IMR-90 (cell line): ENCODE data around the gene DNAJC22. TPM values are rescaled to one million over a fixed set of nuclear protein-coding genes. Genes with fewer than 3 reads are reported as not detected.

Experiments used
- ATAC-seq: fragments of 200-7000 bp; cut with Tn5 transposase; 2 replicates; pipeline ENCODE4 v1.9.1; 2020; ENCODE audit warnings: low read depth, mild to moderate bottlenecking, moderate library complexity
- BruUV-seq: library from RNA; stranded (reverse); fragments of 400-500 nt; replicated peaks from 2 replicates; lab custom pipeline; 2021; lab: Mats Ljungman, UMichigan
- CTCF ChIA-PET: fragments of 300-600 bp; formaldehyde crosslinking; extraction: SDS; loops from one replicate; lab custom pipeline; 2021; ENCODE audit warnings: antibody characterized with exemption; lab: Yijun Ruan, JAX
- POLR2A ChIA-PET: fragments of 300-600 bp; sonication (Branson Sonifier 250); formaldehyde crosslinking; loops from one replicate; lab custom pipeline; 2022; ENCODE audit warnings: antibody characterized with exemption; ENCODE audit not compliant: unreplicated experiment; lab: Charles Lee
- DNase-seq: peaks from one replicate; pipeline ENCODE4 v3.0.0; 2013
- H2AFZ ChIP-seq: replicated peaks from 2 replicates; pipeline ENCODE3; 2013; ENCODE audit warnings: low read length, mild to moderate bottlenecking; ENCODE audit not compliant: poor library complexity
- H2AK5ac ChIP-seq: 2 replicates; pipeline ENCODE4 v1.6.1; 2013; ENCODE audit warnings: low read depth, low read length, inconsistent platforms
- H2AK9ac ChIP-seq: replicated peaks from 2 replicates; pipeline ENCODE3; 2013; ENCODE audit warnings: mild to moderate bottlenecking, low read depth, low read length, moderate library complexity; ENCODE audit not compliant: poor library complexity
- H2BK120ac ChIP-seq: 2 replicates; pipeline ENCODE4 v1.6.1; 2013; ENCODE audit warnings: low read depth, low read length, inconsistent platforms
- H2BK15ac ChIP-seq: 3 replicates; pipeline ENCODE4 v1.6.1; 2013; ENCODE audit warnings: low read depth, low read length, inconsistent platforms
- H2BK20ac ChIP-seq: 2 replicates; pipeline ENCODE4 v1.6.1; 2013; ENCODE audit warnings: low read depth, mild to moderate bottlenecking, inconsistent platforms, low read length, moderate library complexity
- H2BK5ac ChIP-seq: 2 replicates; pipeline ENCODE4 v1.6.1; 2013; ENCODE audit warnings: mild to moderate bottlenecking, low read depth, low read length, inconsistent platforms; ENCODE audit not compliant: poor library complexity, severe bottlenecking
- H3K14ac ChIP-seq: replicated peaks from 2 replicates; pipeline ENCODE4 v1.6.1; 2013; ENCODE audit warnings: low read depth, low read length, inconsistent platforms
- H3K18ac ChIP-seq: 2 replicates; pipeline ENCODE4 v1.6.1; 2013; ENCODE audit warnings: low read depth, low read length, control low read depth
- H3K23ac ChIP-seq: 2 replicates; pipeline ENCODE4 v1.6.1; 2013; ENCODE audit warnings: low read depth, low read length, inconsistent platforms
- H3K27ac ChIP-seq: 2 replicates; pipeline ENCODE4 v1.5.1; 2013; ENCODE audit warnings: mild to moderate bottlenecking, control low read depth, low read length; ENCODE audit not compliant: insufficient read depth
- H3K27me3 ChIP-seq: 2 replicates; pipeline ENCODE4 v1.6.1; 2013; ENCODE audit warnings: low read length; ENCODE audit not compliant: control insufficient read depth, insufficient read depth
- H3K36me3 ChIP-seq: 2 replicates; pipeline ENCODE4 v1.6.1; 2013; ENCODE audit warnings: low read length, mixed read lengths; ENCODE audit not compliant: control insufficient read depth, insufficient read depth
- H3K4ac ChIP-seq: 2 replicates; pipeline ENCODE4 v1.6.1; 2013; ENCODE audit warnings: low read depth, low read length, inconsistent platforms
- H3K4me1 ChIP-seq: 2 replicates; pipeline ENCODE4 v1.6.1; 2013; ENCODE audit warnings: low read length, mixed read lengths; ENCODE audit not compliant: control insufficient read depth, insufficient read depth
- H3K4me2 ChIP-seq: 2 replicates; pipeline ENCODE4 v1.6.1; 2013; ENCODE audit warnings: low read depth, mild to moderate bottlenecking, control low read depth, low read length, moderate library complexity
- H3K4me3 ChIP-seq: 2 replicates; pipeline ENCODE4 v1.5.1; 2013; ENCODE audit warnings: low read depth, mild to moderate bottlenecking, control low read depth, low read length, moderate library complexity; ENCODE audit not compliant: insufficient read depth
- H3K56ac ChIP-seq: 2 replicates; pipeline ENCODE4 v1.6.1; 2013; ENCODE audit warnings: low read length, inconsistent platforms; ENCODE audit not compliant: insufficient read depth; ENCODE audit errors: extremely low read depth
- H3K79me1 ChIP-seq, 2 experiments: 2 replicates each; pipeline ENCODE4 v1.6.1; 2013; ENCODE audit warnings: low read length in 2 of 2, inconsistent platforms in 1 of 2, low read depth in 1 of 2
- H3K9ac ChIP-seq: 2 replicates; pipeline ENCODE4 v1.6.1; 2013; ENCODE audit warnings: low read depth, low read length, control low read depth
- H3K9me1 ChIP-seq: 2 replicates; pipeline ENCODE4 v1.6.1; 2013; ENCODE audit warnings: low read length, inconsistent platforms; ENCODE audit not compliant: insufficient read depth
- H3K9me3 ChIP-seq: 2 replicates; pipeline ENCODE4 v1.6.1; 2013; ENCODE audit warnings: low read length; ENCODE audit not compliant: control insufficient read depth, insufficient read depth
- H4K20me1 ChIP-seq: 2 replicates; pipeline ENCODE4 v1.6.1; 2013; ENCODE audit warnings: low read length, inconsistent platforms; ENCODE audit not compliant: insufficient read depth
- H4K5ac ChIP-seq: 2 replicates; pipeline ENCODE4 v1.6.1; 2013; ENCODE audit warnings: mild to moderate bottlenecking, low read depth, low read length, control low read depth
- H4K8ac ChIP-seq, 2 experiments: 2 replicates each; pipeline ENCODE4 v1.6.1; 2013; ENCODE audit warnings: low read depth in 2 of 2, low read length in 2 of 2, control low read depth in 1 of 2, inconsistent platforms in 1 of 2
- H4K91ac ChIP-seq: 2 replicates; pipeline ENCODE4 v1.6.1; 2013; ENCODE audit warnings: low read depth, low read length, inconsistent platforms; ENCODE audit not compliant: insufficient read depth
- CEBPB ChIP-seq: IDR thresholded peaks from 2 replicates; pipeline ENCODE4 v1.6.1; 2012; ENCODE audit warnings: low read depth, low read length, improper control_type of control experiment
- RFX5 ChIP-seq: IDR thresholded peaks from 2 replicates; pipeline ENCODE4 v1.8.0; 2012; ENCODE audit warnings: low read depth, mild to moderate bottlenecking, low read length, moderate library complexity
- WGBS, 2 experiments: methylation state at CpG; one replicate each; pipeline versions ENCODE4 v1.1.5 to v1.1.7; 2013; ENCODE audit warnings: missing lambda C conversion rate in 2 of 2; ENCODE audit not compliant: insufficient read length in 1 of 2; ENCODE audit errors: extremely low coverage in 2 of 2; 5-methylcytosine and 5-hydroxymethylcytosine counted together
- dilution Hi-C: fragments of 300-500 bp; cut with HindIII; formaldehyde crosslinking; loops from one replicate; pipeline ENCODE4 v1.14.3; 2018; ENCODE audit warnings: low sequenced_read_pairs; ENCODE audit not compliant: unreplicated experiment
- in situ Hi-C: fragments of 300-500 bp; cut with MboI; formaldehyde crosslinking; loops from 3 replicates; pipeline ENCODE4 v1.14.3; 2019; ENCODE audit warnings: low sequenced_read_pairs, inconsistent platforms, mixed read lengths
- intact Hi-C: fragments of 100-400 bp; cut with micrococcal nuclease; formaldehyde crosslinking; loops from 2 replicates; pipeline ENCODE4 v1.10.0; 2022
- polyA plus RNA-seq, 3 experiments: library from polyadenylated mRNA; depleted of rRNA; stranded (reverse); fragments of >200 nt; gene quantifications; 2 replicates each; pipeline ENCODE4 v1.2.3, GENCODE V29; 2012; ENCODE audit warnings: low replicate concordance in 1 of 3
- total RNA-seq: library from RNA; depleted of rRNA; stranded (reverse); fragments of >200 nt; gene quantifications from 2 replicates; pipeline ENCODE4 v1.2.3, GENCODE V29; 2012

The DNAJC22 gene
- total and polyA plus RNA-seq, 2 of the 4 experiments (the other 2 are of a cell fraction): 8.1 to 8.2 TPM

GRCh38 chr12:49365542-49365941, 18.9 kb downstream of the DNAJC22 start:
- no peak overlapping the region; the same call in 2 of the 3 replicates for H2BK15ac ChIP-seq
- intact Hi-C loops: no loop called here
- H3K9me3 ChIP-seq: no peaks in the 10 kb centered on the region
- no peak overlapping the region for H2BK20ac ChIP-seq
- peak overlapping the region; percentile 44; the same call in 1 of the 2 replicates for H3K23ac ChIP-seq
- no peak overlapping the region for H2AFZ ChIP-seq
- in situ Hi-C loops: no loop called here
- peaks cover 9% of the 10 kb centered on the region for H4K20me1 ChIP-seq
- peak overlapping the region in 1 of 2 experiments; percentile 80; a peak in 2 of 4 replicates for H4K8ac ChIP-seq
- peaks cover 6% of the 10 kb centered on the region; the same call in 1 of the 2 replicates for H3K4me1 ChIP-seq
- H3K4me2 ChIP-seq: peak overlapping the region; percentile 30; the same call in 1 of the 2 replicates
- ChIA-PET POLR2A (no interaction called here), CTCF (interaction anchor here (0.6 to 2.1 kb wide), 2 partner anchors 85 to 149 kb away, joined by 3 to 6 read pairs; no protein-coding TSS in a partner anchor)
- H4K5ac ChIP-seq: no peak overlapping the region
- H2BK120ac ChIP-seq: peak overlapping the region; percentile 9; the same call in 1 of the 2 replicates
- dilution Hi-C loops: loop anchor here (25.0 kb wide), 1 partner anchor 147 kb away; no protein-coding TSS in a partner anchor
- H4K91ac ChIP-seq: no peak overlapping the region
- H3K36me3 ChIP-seq: no peaks in the 10 kb centered on the region; the same call in 1 of the 2 replicates
- H3K4me3 ChIP-seq: no peak overlapping the region
- TF ChIP-seq CEBPB (peak; percentile 59; the same call in 1 of the 2 replicates), RFX5 (no peak)
- H3K9ac ChIP-seq: no peak overlapping the region
- peaks cover 4% of the 10 kb centered on the region; the same call in 1 of the 2 replicates for H3K9me1 ChIP-seq
- H3K4ac ChIP-seq: peak overlapping the region; percentile 37; the same call in 1 of the 2 replicates
- no CpG with 5 or more reads among the region's 5 CpGs for WGBS, 2 experiments
- BruUV-seq: no TSS peak
- H3K14ac ChIP-seq: peak overlapping the region; percentile 73; the same call in 1 of the 2 replicates
- DNase-seq: peak; percentile 89
- H3K56ac ChIP-seq: no peak overlapping the region
- no peak overlapping the region for H3K27ac ChIP-seq
- H2AK9ac ChIP-seq: no peak overlapping the region
- H2BK5ac ChIP-seq: peak overlapping the region; percentile 61
- no peak overlapping the region for H3K18ac ChIP-seq
- no peaks in the 10 kb centered on the region for H3K27me3 ChIP-seq
- peak overlapping the region; percentile 77; the same call in 1 of the 2 replicates for H2AK5ac ChIP-seq
- ATAC-seq: no peak
- peaks cover 3 to 24% of the 10 kb centered on the region in 2 experiments; a peak in 2 of 4 replicates for H3K79me1 ChIP-seq
